Spleen (tissue), 11 donors: ENCODE data around the gene ME2. TPM values are rescaled to one million over a fixed set of nuclear protein-coding genes. Genes with fewer than 3 reads are reported as not detected.

Source experiments
- DNase-seq: peaks from one replicate; pipeline ENCODE4 v3.0.0-alpha.2; 2020
- H3K27ac ChIP-seq, 8 donors: fragments of 200-600 bp; sonication (generic) in 7 of 8; 1 replicate in 4 of 8; 2 replicates in 4 of 8; pipeline versions ENCODE4 v1.5.0 to v1.8.0; 2016 to 2021; ENCODE audit warnings: inconsistent platforms in 4 of 8, mild to moderate bottlenecking in 4 of 8, moderate library complexity in 1 of 8
- H3K27me3 ChIP-seq, 7 donors: fragments of 200-600 bp; sonication (generic) in 6 of 7; replicated peaks in 1 of 7; 1 replicate in 4 of 7; 2 replicates in 3 of 7; pipeline versions ENCODE4 v1.5.0 to v1.8.0; 2016 to 2021; ENCODE audit warnings: inconsistent platforms in 3 of 7, mild to moderate bottlenecking in 1 of 7
- H3K36me3 ChIP-seq, 6 donors: fragments of 200-600 bp; sonication (generic) in 5 of 6; 1 replicate in 4 of 6; 2 replicates in 2 of 6; pipeline versions ENCODE4 v1.5.0 to v1.8.0; 2016 to 2021; ENCODE audit warnings: inconsistent platforms in 2 of 6
- H3K4me1 ChIP-seq, 6 donors: fragments of 200-600 bp; sonication (generic) in 5 of 6; 1 replicate in 3 of 6; 2 replicates in 3 of 6; pipeline versions ENCODE4 v1.5.0 to v1.8.0; 2016 to 2021; ENCODE audit warnings: inconsistent platforms in 3 of 6
- H3K4me3 ChIP-seq, 8 donors: fragments of 200-600 bp; sonication (generic) in 7 of 8; 1 replicate in 4 of 8; 2 replicates in 4 of 8; pipeline versions ENCODE4 v1.5.0 to v1.8.0; 2016 to 2021; ENCODE audit warnings: inconsistent platforms in 4 of 8, mild to moderate bottlenecking in 4 of 8, moderate library complexity in 2 of 8
- H3K9me3 ChIP-seq, 8 donors: fragments of 200-600 bp; sonication (generic) in 7 of 8; 1 replicate in 4 of 8; 2 replicates in 4 of 8; pipeline versions ENCODE4 v1.5.0 to v1.8.0; 2016 to 2021; ENCODE audit warnings: inconsistent platforms in 4 of 8
- POLR2A ChIP-seq, 3 donors: fragments of 450-650 bp; IDR thresholded peaks; one replicate each; pipeline ENCODE4 v1.5.1; 2017; ENCODE audit warnings: antibody characterized with exemption in 3 of 3, mild to moderate bottlenecking in 1 of 3
- POLR2AphosphoS5 ChIP-seq, 3 donors: sonication (generic); formaldehyde crosslinking; IDR thresholded peaks; one replicate each; pipeline ENCODE4 v1.5.1; 2017; ENCODE audit warnings: antibody characterized with exemption in 3 of 3
- WGBS, 5 donors: extraction: QIAGEN DNeasy Blood & Tissue Kit in 3 of 5; methylation state at CpG; one replicate each; pipeline versions ENCODE4 v1.1.5 to v1.1.7; 2013 to 2018; 5-methylcytosine and 5-hydroxymethylcytosine counted together
- intact Hi-C: fragments of 100-400 bp; cut with DNase I; formaldehyde crosslinking; loops from one replicate; pipeline ENCODE4 v1.15.0; 2023; ENCODE audit warnings: low total_unique reads
- polyA plus RNA-seq, 3 donors: library from polyadenylated mRNA; stranded (reverse); fragments of 200-250 nt; gene quantifications; one replicate each; pipeline ENCODE4 v1.2.1, GENCODE V29; 2013
- total RNA-seq, 7 donors: library from RNA; depleted of rRNA in 3 of 7; stranded (reverse); fragments of >200 nt in 3 of 7; fragmentation: NEBNext Ultra II Directional in 4 of 7; extraction: Animal tissue kit (Norgen Biotek cat#: 25700) in 4 of 7; gene quantifications; one replicate each; pipeline versions ENCODE4 v1.1.0 to v1.2.1, GENCODE V29; 2016 to 2021
- TF ChIP-seq, protein P1 (sequence below), 11 experiments: fragments of 200-600 bp in 7 of 11; fragments of 450-650 bp in 4 of 11; sonication (generic) in 4 of 11; IDR thresholded peaks in 8 of 11; conservative IDR thresholded peaks in 3 of 11; 1 replicate in 7 of 11; 2 replicates in 4 of 11; pipeline versions ENCODE4 v1.4.0 to v1.8.0; 2016 to 2021; ENCODE audit warnings: antibody characterized with exemption in 11 of 11, inconsistent platforms in 4 of 11, mild to moderate bottlenecking in 1 of 11
- donor health status: healthy with polysubstance abuse.
- donor health status: DM: no; HTN: no; CAD: no; lungs with moderate emphysema.
- donor health status: DM: no; HTN: no; CAD: no.
- donor health status: Bipolar disorder and iron deficiency.
- donor health status: healthy.
- donor health status: DM: no; HTN: no; CAD: no.
- donor health status: DM: yes; HTN: yes; CAD: no.

The ME2 gene
- total and polyA plus RNA-seq, 10 donors, result 25.9 to 179 (median 95.6) TPM

GRCh38 chr18:50875966-50876536 is 2.9 kb upstream of the ME2 start:
- WGBS, 5 donors, result 77 to 94% (median 87%) methylated on average over 3 of the region's 3 CpGs
- no peak for DNase-seq
- Histone ChIP-seq H3K27ac (no peak overlapping the region), H3K4me1 (peaks cover 10 to 30% (median 23%) of the 10 kb centered on the region in 6 donors), H3K36me3 (no peaks in the 10 kb centered on the region), H3K4me3 (no peak overlapping the region), H3K27me3 (no peaks in the 10 kb centered on the region), H3K9me3 (no peaks in the 10 kb centered on the region)
- intact Hi-C loops, result no loop called here
- no peak for TF ChIP-seq POLR2A (IDR thresholded peaks at IDR 0.05)
- no peak for TF ChIP-seq POLR2AphosphoS5 (IDR thresholded peaks at IDR 0.05)
- TF ChIP-seq, protein P1, sequence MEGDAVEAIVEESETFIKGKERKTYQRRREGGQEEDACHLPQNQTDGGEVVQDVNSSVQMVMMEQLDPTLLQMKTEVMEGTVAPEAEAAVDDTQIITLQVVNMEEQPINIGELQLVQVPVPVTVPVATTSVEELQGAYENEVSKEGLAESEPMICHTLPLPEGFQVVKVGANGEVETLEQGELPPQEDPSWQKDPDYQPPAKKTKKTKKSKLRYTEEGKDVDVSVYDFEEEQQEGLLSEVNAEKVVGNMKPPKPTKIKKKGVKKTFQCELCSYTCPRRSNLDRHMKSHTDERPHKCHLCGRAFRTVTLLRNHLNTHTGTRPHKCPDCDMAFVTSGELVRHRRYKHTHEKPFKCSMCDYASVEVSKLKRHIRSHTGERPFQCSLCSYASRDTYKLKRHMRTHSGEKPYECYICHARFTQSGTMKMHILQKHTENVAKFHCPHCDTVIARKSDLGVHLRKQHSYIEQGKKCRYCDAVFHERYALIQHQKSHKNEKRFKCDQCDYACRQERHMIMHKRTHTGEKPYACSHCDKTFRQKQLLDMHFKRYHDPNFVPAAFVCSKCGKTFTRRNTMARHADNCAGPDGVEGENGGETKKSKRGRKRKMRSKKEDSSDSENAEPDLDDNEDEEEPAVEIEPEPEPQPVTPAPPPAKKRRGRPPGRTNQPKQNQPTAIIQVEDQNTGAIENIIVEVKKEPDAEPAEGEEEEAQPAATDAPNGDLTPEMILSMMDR (IDR thresholded peaks at IDR 0.05 in 8 of 11, conservative IDR thresholded peaks at IDR 0.05 in 3 of 11), result no peak

DNA sequence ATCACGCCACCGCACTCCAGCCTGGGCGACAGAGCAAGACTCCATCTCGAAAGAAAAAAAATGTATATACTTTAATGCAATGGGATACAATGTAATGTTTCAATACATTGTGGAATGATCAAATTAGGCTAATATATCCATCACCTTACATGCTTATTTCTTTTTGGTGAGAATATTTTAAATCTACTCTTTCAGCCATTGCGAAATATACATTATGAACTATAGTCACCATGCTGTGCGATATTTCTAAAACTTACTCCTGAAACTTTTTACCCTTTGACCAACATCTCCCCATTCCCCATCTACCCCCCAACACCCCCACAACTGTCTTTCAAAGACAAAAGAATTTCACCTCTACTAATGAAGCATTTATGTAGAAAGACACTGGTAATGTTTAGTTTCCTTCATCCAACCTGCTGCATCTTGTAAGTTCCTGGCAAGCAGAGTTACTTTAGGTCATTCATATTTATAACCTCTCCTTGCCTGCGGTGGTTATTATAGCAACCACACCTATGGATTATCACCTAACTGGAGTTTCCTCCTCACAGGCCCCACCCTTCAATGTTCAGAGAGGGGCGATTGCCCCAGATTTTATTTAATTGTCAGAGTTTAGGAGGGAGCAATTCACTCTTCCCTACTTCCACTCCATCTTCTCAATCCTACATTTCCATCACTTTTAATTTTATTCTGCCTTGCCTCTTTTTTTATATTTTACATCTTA is 1.2 kb upstream of the ME2 start:
- DNase-seq, result no peak
- no peaks in the 10 kb centered on the region for H3K36me3 ChIP-seq
- TF ChIP-seq, protein P1 (IDR thresholded peaks at IDR 0.05 in 8 of 11, conservative IDR thresholded peaks at IDR 0.05 in 3 of 11), result no peak
- TF ChIP-seq POLR2A (IDR thresholded peaks at IDR 0.05) (no peak), POLR2AphosphoS5 (IDR thresholded peaks at IDR 0.05) (no peak)
- intact Hi-C loops, result no loop called here
- WGBS, 5 donors, result 72 to 80% (median 75%) methylated on average over 8 of the region's 8 CpGs
- no peaks in the 10 kb centered on the region for H3K27me3 ChIP-seq
- peak overlapping the region; percentile 92 to 100 (median 98) for H3K27ac ChIP-seq
- peak overlapping the region; percentile 59 to 96 (median 73) for H3K4me3 ChIP-seq
- peaks cover 10 to 47% (median 33%) of the 10 kb centered on the region in 6 donors for H3K4me1 ChIP-seq
- no peaks in the 10 kb centered on the region for H3K9me3 ChIP-seq

GRCh38 chr18:50879302-50880118 is 592 bp downstream of the ME2 start:
- H3K27me3 ChIP-seq, result no peaks in the 10 kb centered on the region
- peak overlapping the region; percentile 59 to 96 (median 73) for H3K4me3 ChIP-seq
- WGBS, 5 donors, result 0 to 1% (median 0%) methylated on average over 23 to 61 of the region's 61 CpGs
- TF ChIP-seq, protein P1 (IDR thresholded peaks at IDR 0.05 in 8 of 11, conservative IDR thresholded peaks at IDR 0.05 in 3 of 11), result no peak
- TF ChIP-seq POLR2A (IDR thresholded peaks at IDR 0.05) (no peak), POLR2AphosphoS5 (IDR thresholded peaks at IDR 0.05) (no peak)
- peak overlapping the region; percentile 92 to 100 (median 98) for H3K27ac ChIP-seq
- peaks cover 10 to 65% (median 45%) of the 10 kb centered on the region in 6 donors for H3K4me1 ChIP-seq
- intact Hi-C loops, result loop anchor here (5.0 kb wide), 1 partner anchor 88 kb away; the partner anchor contains the start of gene ELAC1
- H3K9me3 ChIP-seq, result no peaks in the 10 kb centered on the region
- DNase-seq, result no peak
- H3K36me3 ChIP-seq, result no peaks in the 10 kb centered on the region
